Left lung (tissue), 10 donors: Measurements from ENCODE around the gene ZC3H18. TPM values are rescaled to one million over a fixed set of nuclear protein-coding genes. Genes with fewer than 3 reads are reported as not detected.
A peak's percentile ranks its signal among the peaks of the same experiment; 100 is the strongest.

Source experiments
- ATAC-seq: fragments of 200-7000 bp; cut with Tn5 transposase; one replicate; pipeline ENCODE4 v1.9.1; 2020; ENCODE audit warnings: moderate library complexity
- DNase-seq, 4 donors: peaks; one replicate each; pipeline ENCODE4 v3.0.0-alpha.2; 2013 to 2020
- H3K27ac ChIP-seq, 2 donors: fragments of 200-600 bp; sonication (generic) in 1 of 2; one replicate each; pipeline versions ENCODE4 v1.5.0 to v1.8.0; 2020 to 2021
- H3K27me3 ChIP-seq, 2 donors: fragments of 200-600 bp; sonication (generic) in 1 of 2; one replicate each; pipeline versions ENCODE4 v1.5.0 to v1.8.0; 2020 to 2021
- H3K36me3 ChIP-seq, 2 donors: fragments of 200-600 bp; sonication (generic) in 1 of 2; one replicate each; pipeline versions ENCODE4 v1.5.0 to v1.8.0; 2020 to 2021
- H3K4me1 ChIP-seq, 2 donors: fragments of 200-600 bp; one replicate each; pipeline ENCODE4 v1.8.0; 2021
- H3K4me3 ChIP-seq, 2 donors: fragments of 200-600 bp; sonication (generic) in 1 of 2; one replicate each; pipeline versions ENCODE4 v1.5.0 to v1.8.0; 2020 to 2021; ENCODE audit warnings: mild to moderate bottlenecking in 1 of 2
- H3K9me3 ChIP-seq, 2 donors: fragments of 200-600 bp; sonication (generic) in 1 of 2; one replicate each; pipeline versions ENCODE4 v1.5.0 to v1.8.0; 2020 to 2021
- CTCF ChIP-seq, 2 donors: fragments of 200-600 bp; sonication (generic) in 1 of 2; IDR thresholded peaks; one replicate each; pipeline versions ENCODE4 v1.5.0 to v1.8.0; 2021; ENCODE audit warnings: antibody characterized with exemption in 2 of 2
- intact Hi-C, 2 donors: fragments of 100-400 bp; cut with DNase I; formaldehyde crosslinking; loops; one replicate each; pipeline versions ENCODE4 v1.11.2 to v1.14.2; 2022
- polyA plus RNA-seq, 6 donors: library from polyadenylated mRNA; unstranded; fragments of 120-200 nt; gene quantifications; one replicate each; pipeline ENCODE4 v1.2.1, GENCODE V29; 2013; ENCODE audit not compliant: insufficient read length in 6 of 6
- total RNA-seq, 2 donors: library from RNA; stranded (reverse); fragmentation: NEBNext Ultra II Directional; extraction: Animal tissue kit (Norgen Biotek cat#: 25700); gene quantifications; one replicate each; pipeline ENCODE4 v1.2.1, GENCODE V29; 2021
- donor health status: DM: no; HTN: yes; CAD: no.
- donor health status: DM: no; HTN: no; CAD: no.

Gene ZC3H18
- total and polyA plus RNA-seq, 8 donors, result 33.8 to 53.1 (median 38.5) TPM

GRCh38 chr16:88610909-88611812 lies 41.0 kb downstream of the ZC3H18 start:
- intact Hi-C loops, result no loop called here
- no peaks in the 10 kb centered on the region for H3K27me3 ChIP-seq
- TF ChIP-seq CTCF (IDR thresholded peaks at IDR 0.05), result no peak
- ATAC-seq (no peak), DNase-seq (peak in 1 of 4 donors; percentile 74)
- H3K4me3 ChIP-seq, result no peak overlapping the region
- H3K9me3 ChIP-seq, result no peaks in the 10 kb centered on the region
- H3K4me1 ChIP-seq, result no peaks in the 10 kb centered on the region
- H3K36me3 ChIP-seq, result peaks cover 0 to 85% of the 10 kb centered on the region in 2 donors
- H3K27ac ChIP-seq, result no peak overlapping the region

- Histone ChIP-seq H3K9me3 (no peaks in the 10 kb centered on the region), H3K36me3 (peaks cover 0 to 93% of the 10 kb centered on the region in 2 donors), H3K4me1 (peaks cover 6 to 14% of the 10 kb centered on the region in 2 donors), H3K27ac (no peak overlapping the region), H3K27me3 (no peaks in the 10 kb centered on the region), H3K4me3 (no peak overlapping the region)
- no peak for TF ChIP-seq CTCF (IDR thresholded peaks at IDR 0.05)
- intact Hi-C loops, result no loop called here
- ATAC-seq (no peak), DNase-seq (no peak)
These were observed 43.1 kb downstream of the ZC3H18 start for GRCh38 chr16:88613293-88613692.

- peak in 1 of 4 donors; percentile 26 for DNase-seq
- Histone ChIP-seq H3K36me3 (peaks cover 0 to 93% of the 10 kb centered on the region in 2 donors), H3K4me1 (peaks cover 6 to 17% of the 10 kb centered on the region in 2 donors), H3K9me3 (no peaks in the 10 kb centered on the region), H3K4me3 (no peak overlapping the region), H3K27me3 (no peaks in the 10 kb centered on the region), H3K27ac (no peak overlapping the region)
- intact Hi-C loops, result no loop called here
- ATAC-seq, result no peak
- TF ChIP-seq CTCF (IDR thresholded peaks at IDR 0.05), result no peak
These were observed 44.0 kb downstream of the ZC3H18 start for GRCh38 chr16:88613911-88614817.

- Histone ChIP-seq H3K27ac (no peak overlapping the region), H3K9me3 (no peaks in the 10 kb centered on the region), H3K4me3 (no peak overlapping the region), H3K4me1 (peaks cover 6 to 22% of the 10 kb centered on the region in 2 donors), H3K36me3 (peaks cover 0 to 91% of the 10 kb centered on the region in 2 donors), H3K27me3 (no peaks in the 10 kb centered on the region)
- intact Hi-C loops, result no loop called here
- DNase-seq (peak in 1 of 4 donors; percentile 65), ATAC-seq (no peak)
- no peak for TF ChIP-seq CTCF (IDR thresholded peaks at IDR 0.05)
These were observed 44.8 kb downstream of the ZC3H18 start for GRCh38 chr16:88614818-88615580.
